WERI-Rb-1 (cell line): ENCODE results near the gene RRAS2.

Experiments
- DNase-seq: peaks from one replicate; pipeline ENCODE4 v3.0.0-alpha.2; 2020
- H3K27ac ChIP-seq: fragments of 250-450 bp; sonication (Bioruptor Pico); 2 replicates; pipeline ENCODE4 v1.5.1; 2020; ENCODE audit warnings: mild to moderate bottlenecking, moderate library complexity
- H3K27me3 ChIP-seq: fragments of 250-450 bp; sonication (Bioruptor Pico); 2 replicates; pipeline ENCODE4 v1.5.1; 2021; ENCODE audit warnings: mild to moderate bottlenecking, low read depth, moderate library complexity; ENCODE audit not compliant: insufficient read depth, severe bottlenecking
- H3K36me3 ChIP-seq: fragments of 250-450 bp; sonication (Bioruptor Pico); 2 replicates; pipeline ENCODE4 v1.5.1; 2020; ENCODE audit warnings: mild to moderate bottlenecking, moderate library complexity
- H3K4me3 ChIP-seq: 2 replicates; pipeline ENCODE4 v1.5.1; 2011; ENCODE audit warnings: low read depth, mild to moderate bottlenecking, control low read depth, low read length
- H3K9me3 ChIP-seq: fragments of 250-450 bp; sonication (Bioruptor Pico); 2 replicates; pipeline ENCODE4 v1.5.1; 2021; ENCODE audit warnings: mild to moderate bottlenecking, moderate library complexity; ENCODE audit not compliant: severe bottlenecking
- CTCF ChIP-seq: IDR thresholded peaks from 2 replicates; pipeline ENCODE4 v1.5.1; 2011; ENCODE audit warnings: low read depth, mild to moderate bottlenecking, control low read depth, inconsistent platforms, low read length

RRAS2 gene

DNA sequence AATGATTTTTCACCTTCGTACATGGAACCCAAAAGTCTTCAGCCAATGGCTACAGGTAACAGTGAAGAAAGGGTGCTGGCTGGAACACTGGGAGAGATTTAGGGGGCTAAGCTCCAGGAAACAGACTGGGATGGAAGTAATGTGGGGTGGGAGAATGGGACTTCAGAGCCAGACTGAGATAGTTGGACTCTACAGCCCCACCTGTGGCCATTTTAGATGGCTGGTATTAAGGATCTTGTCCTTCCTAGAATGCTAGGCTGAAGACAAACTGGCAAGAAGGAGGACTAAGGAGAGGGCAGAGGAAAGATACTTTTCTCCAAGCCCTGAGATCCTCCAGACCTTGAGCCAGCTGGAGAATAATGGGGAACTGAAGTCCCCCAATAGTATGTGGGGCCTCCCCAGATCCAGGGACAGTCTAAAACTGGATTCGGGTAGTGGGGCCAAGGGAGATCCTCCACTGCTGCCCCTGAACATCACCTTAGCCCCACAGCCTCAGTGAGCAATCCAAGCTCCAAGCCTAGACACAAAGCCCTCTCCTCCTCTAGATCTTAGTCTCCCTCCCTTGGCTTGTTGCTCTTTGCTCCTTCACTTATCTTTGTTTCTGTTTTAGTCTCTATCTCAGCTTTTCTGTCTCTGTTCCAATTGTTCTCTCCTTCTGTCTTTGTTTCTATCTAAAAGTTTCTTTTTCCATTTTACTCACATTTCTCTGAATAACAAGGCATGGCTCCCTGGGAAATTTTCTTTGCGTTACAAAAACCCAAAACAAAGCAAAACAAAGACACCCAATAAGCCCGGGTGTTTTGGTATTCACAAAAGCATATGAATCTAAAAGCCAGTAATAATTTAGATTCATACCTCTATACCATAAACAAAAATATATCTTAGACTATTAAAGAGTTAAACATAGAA is 16.2 kb upstream of the RRAS2 start:
- no peak for TF ChIP-seq CTCF
- Histone ChIP-seq H3K27me3 (peaks cover 2% of the 10 kb centered on the region), H3K4me3 (no peak overlapping the region), H3K9me3 (no peaks in the 10 kb centered on the region), H3K27ac (no peak overlapping the region), H3K36me3 (no peaks in the 10 kb centered on the region)
- no peak for DNase-seq

DNA sequence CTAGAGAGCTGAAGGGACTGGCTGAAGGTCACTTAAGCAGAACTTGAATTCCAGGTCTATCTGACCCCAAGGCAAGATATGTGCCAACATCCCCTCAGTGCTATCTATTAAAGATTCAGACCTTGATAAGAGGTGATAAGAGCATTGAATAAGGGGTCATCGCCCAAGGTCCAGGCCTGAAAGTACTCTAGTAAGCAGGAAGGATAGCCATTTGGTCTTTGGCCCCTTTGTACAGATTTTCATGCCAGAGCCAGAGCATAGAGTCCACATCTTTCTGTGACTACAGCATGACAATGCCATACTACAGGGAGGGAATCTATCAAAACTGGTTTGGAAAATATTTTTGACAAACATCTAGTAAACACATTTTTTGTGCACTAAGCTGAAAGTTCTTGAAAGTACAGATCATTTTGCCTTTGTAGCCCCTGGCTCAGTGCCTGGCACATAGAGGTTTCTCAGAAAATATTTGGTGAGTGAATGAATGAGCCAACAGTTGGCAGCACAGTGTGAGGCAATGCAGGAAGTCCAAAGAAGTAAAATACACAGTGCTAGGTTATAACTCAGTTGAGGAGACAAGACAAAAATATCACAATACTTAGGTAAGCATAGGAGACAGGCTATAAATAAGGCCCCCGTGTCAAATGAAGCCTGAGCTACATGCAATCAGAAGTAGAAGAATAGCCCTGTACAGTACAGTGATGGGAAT is 15.1 kb upstream of the RRAS2 start:
- no peaks in the 10 kb centered on the region for H3K27me3 ChIP-seq
- no peak overlapping the region for H3K4me3 ChIP-seq
- no peak overlapping the region for H3K27ac ChIP-seq
- no peaks in the 10 kb centered on the region for H3K36me3 ChIP-seq
- no peaks in the 10 kb centered on the region for H3K9me3 ChIP-seq
- DNase-seq, result no peak
- no peak for TF ChIP-seq CTCF

DNA sequence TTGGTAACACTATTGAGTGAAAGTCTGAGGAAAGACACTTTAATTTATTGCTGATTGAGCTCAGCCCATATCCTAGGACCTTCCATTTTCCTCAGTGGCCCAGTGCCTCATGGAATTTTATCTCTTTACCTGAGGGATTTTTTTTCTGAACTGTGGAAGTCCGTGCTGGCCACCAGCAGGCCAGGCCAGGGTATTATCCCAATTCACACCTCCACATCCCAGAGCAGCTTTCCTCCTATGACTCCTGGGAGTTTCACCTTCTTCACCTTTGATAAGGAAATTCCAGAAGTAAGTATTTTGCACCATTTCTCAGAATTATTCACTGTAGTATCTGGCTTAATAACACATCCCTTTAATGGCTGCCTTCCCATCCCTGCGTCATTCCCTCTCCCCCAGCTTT is 13.0 kb upstream of the RRAS2 start:
- H3K27me3 ChIP-seq, result no peaks in the 10 kb centered on the region
- no peaks in the 10 kb centered on the region for H3K9me3 ChIP-seq
- no peaks in the 10 kb centered on the region for H3K36me3 ChIP-seq
- DNase-seq, result no peak
- H3K27ac ChIP-seq, result no peak overlapping the region
- no peak overlapping the region for H3K4me3 ChIP-seq
- no peak for TF ChIP-seq CTCF

DNA sequence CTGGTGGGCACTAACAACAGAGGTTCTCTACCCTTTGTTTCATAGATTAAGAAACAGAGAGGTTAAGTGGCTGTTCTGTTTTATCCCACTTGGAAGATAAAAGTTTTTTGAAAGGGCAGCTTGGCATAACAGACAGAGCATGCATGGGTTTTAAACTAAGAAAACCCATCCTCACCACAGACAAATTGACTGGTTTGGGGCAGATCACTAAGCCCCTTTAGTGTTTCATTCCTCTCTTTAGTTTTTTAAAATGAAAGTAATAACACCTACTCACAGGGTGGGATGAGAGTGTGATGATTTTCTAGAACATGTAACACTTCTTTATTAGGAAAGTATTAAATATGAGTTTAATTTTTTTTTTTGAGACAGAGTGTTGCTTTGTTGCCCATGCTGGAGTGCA is 12.3 kb upstream of the RRAS2 start:
- no peak for DNase-seq
- H3K27ac ChIP-seq, result no peak overlapping the region
- no peaks in the 10 kb centered on the region for H3K36me3 ChIP-seq
- H3K27me3 ChIP-seq, result no peaks in the 10 kb centered on the region
- H3K4me3 ChIP-seq, result no peak overlapping the region
- no peaks in the 10 kb centered on the region for H3K9me3 ChIP-seq
- TF ChIP-seq CTCF, result no peak

- H3K27ac ChIP-seq, result no peak overlapping the region
- no peaks in the 10 kb centered on the region for H3K27me3 ChIP-seq
- no peak overlapping the region for H3K4me3 ChIP-seq
- no peaks in the 10 kb centered on the region for H3K9me3 ChIP-seq
- no peaks in the 10 kb centered on the region for H3K36me3 ChIP-seq
- no peak for DNase-seq
- no peak for TF ChIP-seq CTCF
Observed at GRCh38 chr11:14370496-14370895, 11.5 kb upstream of the RRAS2 start.
